Hematopoietic multipotent progenitor cell treated with erythropoietin and hydrocortisone succinate and interleukin-3 and kit ligand, for 15 days (in vitro differentiated cells): ENCODE data around the gene PHACTR2.
"Not testable (repeated sequence)": the region's sequence is repeated elsewhere in the genome, so short reads cannot be mapped to it uniquely, and the experiment has no call there.

Experiments
- DNase-seq: peaks from one replicate; pipeline ENCODE4 v3.0.0-alpha.2; 2015; ENCODE audit warnings: low spot score

PHACTR2 gene

DNA sequence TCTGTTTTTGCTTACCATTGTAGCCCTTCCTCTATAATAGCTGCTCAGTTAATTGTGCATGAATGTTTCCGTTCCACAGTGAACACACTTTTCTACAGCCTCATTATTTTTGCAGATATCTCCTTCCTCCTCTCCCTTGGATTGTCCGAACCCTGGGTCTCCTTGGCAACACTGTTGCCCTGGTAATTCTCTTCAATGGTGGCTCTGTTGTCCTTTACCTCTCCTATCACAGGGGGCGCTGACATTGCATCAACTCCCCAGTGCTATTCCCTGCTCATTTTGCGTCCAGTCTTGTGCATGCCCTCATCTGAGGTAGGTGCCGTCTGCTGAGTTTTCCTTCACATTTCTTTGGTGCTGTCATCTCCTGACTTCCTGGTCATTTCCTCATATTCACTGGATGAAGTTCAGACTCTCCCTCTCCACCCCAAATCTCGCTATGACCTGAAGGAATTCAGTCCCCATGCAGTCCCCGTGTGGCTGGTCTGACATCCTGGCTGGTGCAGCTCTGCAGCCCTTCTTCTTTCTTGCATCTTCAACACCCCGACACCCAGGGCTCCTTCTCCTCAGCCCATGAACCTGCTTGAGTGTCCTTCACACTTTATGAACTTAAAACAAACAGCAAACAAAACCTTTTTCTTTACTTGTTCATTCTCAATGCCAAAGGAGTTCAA is 21.1 kb downstream of the PHACTR2 start:
- no peak for DNase-seq

DNA sequence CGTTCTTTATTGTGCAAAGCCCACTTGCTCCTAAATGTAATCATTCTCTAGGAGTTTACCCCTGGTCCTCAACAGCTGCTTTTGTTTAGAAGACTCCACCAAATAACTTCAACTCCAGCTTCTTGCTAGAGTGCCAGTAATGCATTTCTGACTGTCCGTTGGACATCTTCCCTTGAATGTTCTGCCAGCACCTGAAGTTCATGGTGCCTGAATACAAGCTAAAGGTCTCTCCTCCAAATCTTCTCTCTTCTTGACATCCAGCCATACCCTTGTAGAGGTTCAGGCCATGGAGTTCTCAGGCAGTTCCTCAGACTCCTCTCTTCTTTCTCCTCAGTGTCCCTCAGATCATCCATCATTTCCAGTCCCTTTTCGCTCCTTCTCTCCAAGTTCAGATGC is 21.7 kb downstream of the PHACTR2 start:
- DNase-seq = no peak

DNA sequence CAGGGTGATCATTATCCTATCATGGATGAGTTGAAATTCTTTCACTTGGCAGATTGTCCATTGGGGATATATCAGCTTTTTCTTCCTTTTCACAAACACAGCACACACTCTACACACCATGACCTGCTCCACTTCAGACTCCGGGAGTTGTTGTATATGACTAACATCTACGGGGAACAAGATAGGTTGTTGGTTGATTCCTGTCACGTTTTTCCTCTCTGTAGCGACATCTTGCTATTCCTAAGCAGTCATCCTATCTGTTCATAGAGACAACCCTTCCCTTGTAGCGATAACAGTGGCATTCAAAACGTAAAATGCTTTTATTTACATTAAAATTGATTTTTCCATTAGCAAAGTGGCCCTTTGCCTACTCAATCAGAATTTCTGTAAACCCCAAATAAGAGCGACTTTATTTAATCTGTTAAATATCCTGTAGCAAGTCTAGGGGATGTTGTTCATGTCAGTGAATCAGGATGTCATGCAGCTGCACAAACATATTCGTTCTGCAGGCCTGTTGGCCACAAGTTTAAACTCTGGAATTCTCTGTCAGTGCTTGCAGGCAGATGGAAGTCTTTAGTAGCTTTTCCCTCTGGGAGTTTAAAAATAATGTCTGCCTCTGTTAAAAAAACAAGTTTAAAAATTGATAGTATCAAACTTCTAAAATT is 23.1 kb downstream of the PHACTR2 start:
- DNase-seq = no peak

DNA sequence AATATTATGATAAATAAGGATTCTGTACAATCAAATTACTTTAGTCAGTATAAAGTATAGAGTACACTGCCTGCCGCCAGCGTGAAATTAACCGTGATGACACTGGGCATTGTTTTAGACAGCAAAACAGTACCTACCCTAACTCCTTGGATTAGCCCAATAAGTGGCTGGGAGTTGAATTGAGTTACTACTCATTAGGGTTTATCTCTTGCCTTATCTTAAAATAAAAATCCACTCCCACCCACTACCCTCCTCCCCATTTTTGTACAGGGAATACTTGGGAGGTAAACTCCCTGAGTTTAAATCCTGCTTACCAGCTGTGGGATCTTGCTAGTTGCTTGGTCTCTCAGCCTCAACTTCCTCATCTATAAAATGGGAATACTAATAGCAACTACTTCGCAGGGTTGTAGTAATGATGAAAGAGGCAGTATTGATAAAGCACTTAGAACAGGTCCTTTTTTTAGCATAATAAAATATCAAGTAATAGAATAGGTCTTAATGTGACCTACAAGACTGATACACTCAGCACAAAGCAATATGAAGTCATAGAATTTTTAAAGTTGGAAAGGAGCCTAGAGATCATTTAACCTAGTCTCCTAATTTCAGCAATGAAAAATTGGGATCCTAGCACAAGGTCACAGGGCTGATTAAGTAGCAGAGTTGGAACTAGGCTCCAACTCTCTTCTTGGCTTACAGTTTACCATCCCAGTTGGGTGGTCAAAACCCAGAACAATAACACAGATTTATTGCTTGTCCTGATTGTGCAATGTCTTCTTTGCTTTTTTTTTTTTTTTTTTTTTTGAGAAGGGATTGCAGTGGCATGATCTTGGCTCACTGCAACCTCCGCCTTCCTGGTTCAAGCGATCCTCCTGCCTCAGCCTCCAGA is 23.8 kb downstream of the PHACTR2 start:
- DNase-seq = no peak

DNA sequence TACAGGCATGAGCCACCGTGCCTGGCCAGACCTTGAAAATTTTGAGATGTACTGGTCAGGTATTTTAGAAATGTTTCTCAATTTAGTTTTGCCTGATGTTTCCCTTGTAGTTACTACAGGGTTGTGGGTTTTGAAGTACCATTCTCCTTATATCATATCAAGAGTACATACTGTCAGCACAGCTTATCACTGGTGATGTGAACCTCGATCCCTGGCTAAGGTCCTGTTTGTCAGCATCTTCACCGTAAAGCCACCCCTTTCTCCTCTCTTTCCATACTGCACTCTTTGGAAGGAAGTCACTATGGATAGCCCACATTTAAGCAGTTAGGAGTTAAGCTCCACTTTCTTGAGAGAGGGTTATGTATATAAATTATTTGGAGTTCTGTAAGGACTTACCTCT is 27.8 kb downstream of the PHACTR2 start:
- no peak for DNase-seq

DNA sequence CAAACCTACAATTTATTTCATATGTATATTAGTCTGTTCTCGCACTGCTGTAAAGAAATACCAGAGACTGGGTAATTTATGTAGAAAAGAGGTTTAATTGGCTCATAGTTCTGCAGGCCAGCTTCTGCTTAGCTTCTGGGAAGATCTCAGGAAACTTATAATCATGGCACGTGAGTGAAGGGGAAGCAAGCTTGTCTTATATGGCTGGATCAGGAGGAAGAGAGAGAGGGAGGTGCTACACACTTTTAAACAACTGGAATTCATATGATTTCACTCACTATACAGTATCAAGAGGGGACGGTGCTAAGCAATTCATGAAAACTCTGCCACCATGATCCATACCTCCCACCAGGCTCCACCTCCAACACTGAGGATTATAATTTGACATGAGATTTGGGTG is 29.9 kb downstream of the PHACTR2 start:
- DNase-seq = no peak

DNA sequence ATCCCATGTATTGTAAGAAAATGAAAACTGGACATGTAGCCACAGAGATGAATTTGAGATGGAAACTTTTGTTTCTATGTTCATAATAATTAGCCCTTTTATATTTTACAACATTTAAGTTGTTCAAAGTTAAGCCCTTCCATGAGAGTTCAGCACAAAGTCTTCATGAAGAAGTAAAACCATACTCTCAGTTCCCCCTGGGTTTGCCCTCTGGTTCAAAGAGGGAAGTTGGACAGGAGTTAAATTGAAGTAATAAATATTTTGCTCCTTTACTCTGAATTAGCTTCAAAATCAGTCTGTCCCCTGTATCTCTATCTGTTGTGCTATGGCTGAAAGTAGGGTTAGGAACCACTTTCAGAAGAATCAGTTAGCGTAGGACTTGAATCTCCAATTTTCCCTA is 31.1 kb downstream of the PHACTR2 start:
- no peak for DNase-seq

DNA sequence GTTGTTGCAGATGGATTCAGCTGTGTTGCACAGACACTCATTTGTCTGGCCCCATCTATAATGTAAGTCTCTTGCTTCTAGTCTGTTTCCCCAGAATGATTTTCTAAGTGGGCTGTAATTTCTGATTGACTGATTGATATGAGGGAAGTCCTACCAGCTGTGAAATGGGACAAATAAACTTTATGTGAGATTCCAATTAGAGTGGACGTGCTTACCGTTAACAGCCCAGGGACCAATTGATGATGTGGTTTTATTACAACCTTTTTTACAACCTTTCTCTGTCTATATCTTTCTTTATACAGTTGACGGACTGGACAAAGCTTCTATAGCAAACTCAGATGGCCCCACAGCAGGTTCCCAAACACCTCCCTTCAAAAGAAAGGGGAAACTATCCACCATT is 33.9 kb downstream of the PHACTR2 start:
- no peak for DNase-seq

DNA sequence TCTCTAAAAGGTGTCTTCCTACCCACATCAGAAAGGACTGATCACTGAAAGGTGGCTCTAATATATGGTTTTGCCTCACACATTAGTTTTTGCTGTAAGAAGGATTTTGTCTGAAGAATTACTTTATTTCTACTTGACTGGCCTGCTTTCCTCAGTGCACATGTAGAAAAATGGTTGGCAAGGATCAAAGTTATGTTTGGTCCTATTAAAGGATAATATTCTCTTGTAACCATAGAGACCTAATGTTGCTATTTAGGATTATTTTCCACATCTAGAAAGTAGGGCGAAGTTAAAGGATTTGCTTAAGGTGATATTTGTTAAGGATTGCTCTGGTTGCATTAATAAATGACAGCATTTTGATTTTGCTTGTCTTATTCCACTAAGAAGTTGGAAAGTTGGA is 40.7 kb downstream of the PHACTR2 start:
- DNase-seq = no peak

DNA sequence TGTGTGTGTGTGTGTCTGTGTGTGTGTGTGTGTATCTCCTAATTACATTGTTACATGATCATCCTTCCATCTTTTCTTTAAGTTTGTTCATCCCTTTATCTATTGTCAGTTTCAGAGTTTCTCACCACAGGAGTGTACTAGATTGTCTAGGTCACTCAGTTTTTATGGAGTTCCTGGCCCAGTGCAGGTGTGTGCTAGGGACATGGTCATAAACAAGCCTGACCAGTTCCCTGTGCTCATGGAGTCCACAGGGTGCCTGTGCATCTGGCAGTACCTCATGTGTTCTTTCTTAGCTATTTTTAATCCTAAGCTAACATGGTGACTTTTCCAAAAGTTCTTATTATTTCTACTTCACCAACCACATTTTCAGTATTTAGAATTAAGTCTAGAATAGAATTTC is 43.9 kb downstream of the PHACTR2 start:
- no peak for DNase-seq

DNA sequence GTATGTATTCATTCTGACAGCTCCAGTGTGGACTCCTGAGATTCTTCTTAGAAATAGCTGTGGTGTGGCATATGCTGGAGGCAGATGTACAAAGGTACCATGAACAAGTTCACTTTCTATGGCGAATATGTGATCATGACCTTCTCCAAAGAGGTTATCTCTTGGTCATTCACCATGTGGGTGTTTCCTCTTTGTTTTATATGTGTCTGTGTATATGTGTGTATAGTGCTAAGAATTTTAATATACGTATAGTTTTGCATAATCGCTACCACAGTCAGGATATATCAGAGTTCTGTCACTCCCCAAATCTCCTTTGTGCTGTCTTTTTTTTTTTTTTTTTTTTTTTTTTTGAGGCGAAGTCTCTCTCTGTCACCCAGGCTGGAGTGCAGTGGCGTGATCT is 47.1 kb downstream of the PHACTR2 start:
- DNase-seq = no peak

DNA sequence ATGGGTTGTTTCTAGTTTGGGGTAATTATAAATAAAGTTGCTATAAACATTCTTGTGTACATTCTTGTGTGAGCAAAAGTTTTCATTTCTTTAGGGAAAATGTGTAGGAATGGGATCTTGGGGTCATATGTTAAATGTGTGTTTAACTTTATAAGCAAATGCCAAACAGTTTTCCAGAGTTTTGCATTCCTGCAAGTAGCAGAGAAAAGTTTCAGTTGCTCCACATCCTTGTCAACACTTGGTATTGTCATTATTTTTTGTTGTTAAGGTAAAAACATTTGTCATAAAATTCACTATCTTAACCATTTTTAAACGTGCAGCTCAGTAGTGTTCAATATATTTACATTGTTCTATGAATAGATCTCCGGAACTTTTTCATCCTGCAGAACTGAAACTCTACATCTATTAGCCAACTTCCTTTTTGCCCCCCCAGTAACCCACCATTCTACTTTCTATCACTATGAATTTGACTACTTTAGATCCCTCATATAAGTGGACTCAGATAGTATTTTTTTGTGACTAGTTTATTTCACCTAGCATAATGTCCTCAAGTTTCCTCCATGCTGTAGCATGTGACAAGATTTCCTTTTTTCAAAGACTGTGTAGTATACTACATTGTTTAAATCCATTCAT is 48.4 kb downstream of the PHACTR2 start:
- no peak for DNase-seq

DNA sequence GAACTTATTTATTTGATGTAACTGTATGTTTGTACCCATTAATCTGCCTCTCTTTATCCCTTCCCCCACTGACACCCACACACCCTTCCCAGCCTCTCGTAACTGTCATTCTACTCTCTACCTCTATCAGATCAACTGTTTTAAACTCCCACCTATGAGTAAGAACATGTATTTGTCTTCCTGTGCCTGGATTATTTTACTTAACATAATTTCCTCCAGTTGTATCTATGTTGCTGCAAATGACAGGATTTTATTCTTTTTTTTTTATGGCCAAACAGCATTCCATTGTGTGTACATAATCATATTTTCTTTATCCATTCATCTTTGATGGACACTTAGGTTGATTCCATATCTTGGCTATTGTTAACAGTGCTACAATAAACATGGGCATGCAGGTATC is 49.3 kb downstream of the PHACTR2 start:
- no peak for DNase-seq

DNA sequence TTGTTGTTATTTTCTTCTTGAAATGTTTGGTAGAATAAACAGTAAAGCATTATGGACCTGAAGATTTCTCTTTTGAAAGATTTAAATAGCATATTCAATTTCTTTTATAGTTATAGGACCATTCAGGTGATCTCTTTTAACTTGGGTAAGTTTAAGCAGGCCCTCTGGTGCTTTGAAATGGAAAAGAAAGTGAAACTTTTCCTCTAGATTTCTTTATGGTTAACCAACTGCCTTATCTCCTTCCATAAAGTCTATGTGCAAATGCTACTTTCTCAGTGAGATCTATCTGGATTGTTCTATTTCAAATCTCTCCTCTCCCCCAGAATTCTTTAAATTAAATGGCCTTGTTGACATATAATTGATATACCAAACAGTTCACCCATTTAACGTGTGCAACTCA is 54.0 kb downstream of the PHACTR2 start:
- DNase-seq = no peak

DNA sequence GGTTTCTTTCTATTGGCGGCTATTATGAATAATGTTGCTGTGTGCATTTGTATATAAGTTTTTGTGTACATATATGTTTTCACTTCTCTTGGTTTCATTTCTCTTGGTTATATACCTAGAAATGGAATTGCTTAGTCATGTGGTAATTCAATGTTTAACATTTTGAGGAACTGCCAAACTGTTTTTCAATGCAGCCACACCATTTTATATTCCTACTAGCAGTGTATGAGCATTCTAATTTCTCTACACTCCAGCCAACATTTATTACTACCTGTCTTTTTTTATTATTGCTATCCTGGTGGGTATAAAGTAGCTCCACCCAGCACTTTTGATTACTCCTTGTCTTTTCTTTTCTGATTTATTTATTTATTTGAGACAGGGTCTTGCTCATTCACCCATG is 54.8 kb downstream of the PHACTR2 start:
- no peak for DNase-seq

DNA sequence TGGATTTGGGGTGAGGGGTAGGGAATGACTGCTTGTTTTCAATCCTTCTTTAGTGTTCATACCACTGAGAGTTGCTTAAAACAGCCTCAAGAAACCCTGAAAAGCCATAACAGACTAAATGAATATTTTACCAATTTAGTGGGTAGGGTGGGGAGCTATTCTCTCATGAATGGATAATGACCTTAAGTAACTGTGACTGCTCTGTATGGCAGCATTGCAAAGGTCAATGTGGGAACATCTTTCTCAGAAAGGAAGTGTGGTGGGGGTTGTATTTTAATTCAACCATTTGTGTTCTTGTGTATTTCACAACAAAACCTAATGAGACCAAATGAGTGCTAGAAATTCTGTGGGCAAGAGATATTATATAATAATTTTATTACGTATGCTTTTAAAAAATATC is 55.7 kb downstream of the PHACTR2 start:
- DNase-seq = no peak

DNA sequence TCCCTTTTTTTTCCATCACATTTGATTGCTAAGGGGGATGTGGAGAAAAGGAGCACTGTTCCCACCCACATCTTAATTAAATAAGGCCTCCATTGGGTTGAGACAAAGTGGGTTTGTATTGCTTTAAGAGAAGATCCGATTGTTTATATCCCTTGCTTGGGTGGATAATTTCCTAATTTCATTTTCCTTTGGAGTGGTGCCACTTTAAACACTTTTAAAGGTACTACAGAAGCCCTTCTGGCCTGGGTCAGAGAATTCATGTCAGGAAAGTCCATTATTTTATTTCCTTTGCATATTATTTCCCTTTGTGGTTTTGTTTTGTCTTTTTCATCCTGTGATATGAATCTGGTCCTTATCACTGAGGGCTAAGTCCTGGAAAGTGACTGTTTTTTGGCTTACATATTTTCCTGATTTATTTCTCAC is 56.9 kb downstream of the PHACTR2 start:
- no peak for DNase-seq

DNA sequence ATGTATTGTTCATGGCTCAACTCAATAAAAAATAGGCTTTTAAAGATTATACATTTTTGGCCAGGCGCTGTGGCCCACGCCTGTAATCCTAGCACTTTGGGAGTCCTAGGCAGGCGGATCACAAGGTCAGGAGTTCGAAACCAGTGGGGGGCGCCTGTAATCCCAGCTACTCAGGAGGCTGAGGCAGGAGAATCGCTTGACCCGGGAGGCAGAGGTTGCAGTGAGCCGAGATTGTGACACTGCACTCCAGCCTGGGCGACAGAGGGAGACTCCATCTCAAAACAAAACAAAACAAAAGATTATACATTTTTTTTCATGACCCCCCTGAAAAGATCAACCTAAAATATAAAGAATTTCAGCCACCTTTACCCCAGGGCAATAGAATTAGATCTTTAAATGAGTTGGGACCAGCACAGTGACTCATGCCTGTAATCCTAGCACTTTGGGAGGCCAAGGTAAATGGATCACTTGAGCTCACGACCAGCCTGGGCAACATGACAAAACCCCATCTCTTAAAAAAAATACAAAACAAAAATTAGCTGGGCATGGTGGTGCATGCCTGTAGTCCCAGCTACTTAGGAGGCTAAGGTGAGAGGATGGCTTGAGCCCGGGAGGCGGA is 60.4 kb downstream of the PHACTR2 start:
- DNase-seq = not testable (repeated sequence)

DNA sequence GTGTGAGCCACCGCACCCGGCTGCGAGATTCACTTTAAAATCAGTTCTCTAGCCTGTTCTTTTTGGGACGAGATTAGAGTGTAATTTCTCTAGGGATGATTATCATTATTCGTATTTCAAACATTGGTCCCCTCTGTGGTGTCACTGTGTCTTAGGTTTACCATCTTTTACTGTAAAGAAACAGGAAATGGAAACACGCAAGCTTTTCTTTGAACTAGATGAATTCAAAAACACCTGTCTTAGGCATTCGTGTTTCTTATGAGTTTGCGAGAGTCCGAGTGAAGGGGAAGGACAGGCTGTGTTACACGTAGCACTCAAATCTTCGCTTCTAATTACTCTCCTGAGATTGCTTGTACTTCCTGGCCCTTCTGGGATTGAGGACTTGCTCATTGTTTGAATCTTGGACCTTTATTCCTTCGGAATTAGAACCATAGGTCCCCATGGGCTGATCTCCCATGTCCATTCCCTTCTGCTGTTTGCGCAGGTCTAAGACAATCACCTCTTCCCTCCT is 61.6 kb downstream of the PHACTR2 start:
- DNase-seq = no peak

DNA sequence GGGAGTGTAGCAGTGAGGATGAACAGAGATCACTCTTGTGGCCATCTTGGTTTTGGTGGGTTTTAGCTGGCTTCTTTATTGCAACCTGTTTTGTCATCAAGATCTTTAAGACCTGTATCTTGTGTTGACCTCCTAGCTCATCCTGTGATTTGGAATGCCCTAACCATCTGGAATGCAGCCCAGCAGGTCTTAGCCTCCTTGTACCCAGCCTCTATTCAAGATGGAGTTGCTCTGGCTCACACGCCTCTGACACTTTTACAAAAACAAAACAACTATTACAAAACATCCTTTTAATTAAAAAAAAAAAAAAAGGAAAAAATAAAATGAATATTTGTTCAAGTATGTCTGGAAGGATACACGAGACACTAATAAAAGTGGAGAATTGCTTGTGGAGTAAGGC is 62.4 kb downstream of the PHACTR2 start:
- no peak for DNase-seq

DNA sequence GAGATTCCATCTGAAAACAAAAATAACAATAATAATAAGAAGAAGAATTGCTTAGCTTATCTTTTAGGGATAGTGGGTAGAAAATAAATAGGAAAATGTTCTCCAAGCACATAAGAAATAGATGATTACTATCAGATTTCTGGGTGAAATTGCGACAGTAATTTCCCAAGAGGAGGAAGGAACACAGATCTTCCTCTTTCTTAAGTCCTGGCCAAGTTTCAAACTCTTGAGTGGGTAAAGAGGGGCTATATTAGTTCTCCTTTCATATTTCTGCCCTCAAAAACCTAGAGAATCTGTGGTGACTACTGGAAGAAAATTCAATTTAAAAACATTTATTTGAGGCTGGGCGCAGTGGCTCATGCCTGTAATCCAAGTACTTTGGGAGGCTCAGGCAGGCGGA is 63.7 kb downstream of the PHACTR2 start:
- no peak for DNase-seq
